Neuronal stem cell (in vitro differentiated cells): ENCODE measurements around the gene TMEM256.
A peak's percentile ranks its signal among the peaks of the same experiment; 100 is the strongest.

Experiments used
- DNase-seq: peaks from one replicate; pipeline ENCODE4 v3.0.0-alpha.2; 2013; ENCODE audit warnings: low spot score
- H2AFZ ChIP-seq: one replicate; pipeline ENCODE4 v1.6.1; 2013; ENCODE audit warnings: mild to moderate bottlenecking, low read length, inconsistent platforms
- H2AK5ac ChIP-seq: 2 replicates; pipeline ENCODE4 v1.6.1; 2013; ENCODE audit warnings: low read depth, mild to moderate bottlenecking, inconsistent platforms, low read length, moderate library complexity, mixed read lengths
- H2BK120ac ChIP-seq: 2 replicates; pipeline ENCODE4 v1.6.1; 2013; ENCODE audit warnings: low read depth, mild to moderate bottlenecking, inconsistent platforms, low read length, moderate library complexity, mixed read lengths
- H2BK12ac ChIP-seq: one replicate; pipeline ENCODE4 v1.6.1; 2013; ENCODE audit warnings: low read length, inconsistent platforms
- H2BK15ac ChIP-seq: 2 replicates; pipeline ENCODE4 v1.6.1; 2013; ENCODE audit warnings: mild to moderate bottlenecking, low read length, inconsistent platforms, mixed read lengths
- H2BK5ac ChIP-seq: one replicate; pipeline ENCODE4 v1.6.1; 2013; ENCODE audit warnings: inconsistent platforms, mild to moderate bottlenecking, low read length, moderate library complexity
- H3K14ac ChIP-seq: one replicate; pipeline ENCODE4 v1.6.1; 2013; ENCODE audit warnings: low read length, inconsistent platforms
- H3K18ac ChIP-seq: 2 replicates; pipeline ENCODE4 v1.6.1; 2013; ENCODE audit warnings: low read length, inconsistent platforms
- H3K23ac ChIP-seq: 2 replicates; pipeline ENCODE4 v1.6.1; 2013; ENCODE audit warnings: low read depth, mild to moderate bottlenecking, mixed read lengths, low read length, inconsistent platforms; ENCODE audit not compliant: poor library complexity
- H3K27ac ChIP-seq: replicated peaks from 3 replicates; pipeline ENCODE4 v1.5.1; 2013; ENCODE audit warnings: low read length, inconsistent platforms
- H3K27me3 ChIP-seq, 3 experiments: 2 replicates each; pipeline ENCODE4 v1.6.1; 2013; ENCODE audit warnings: low read length in 3 of 3, mild to moderate bottlenecking in 2 of 3, inconsistent platforms in 1 of 3, low read depth in 1 of 3, mixed read lengths in 1 of 3, moderate library complexity in 1 of 3; ENCODE audit not compliant: control insufficient read depth in 3 of 3, insufficient read depth in 3 of 3
- H3K36me3 ChIP-seq, 2 donors: replicated peaks in 1 of 2; 2 replicates each; pipeline ENCODE4 v1.6.1; 2013; ENCODE audit warnings: low read length in 2 of 2; ENCODE audit not compliant: control insufficient read depth in 2 of 2, insufficient read depth in 2 of 2
- H3K4ac ChIP-seq: 2 replicates; pipeline ENCODE4 v1.6.1; 2013; ENCODE audit warnings: inconsistent platforms, mild to moderate bottlenecking, low read length, moderate library complexity
- H3K4me1 ChIP-seq, 2 donors: 1 replicate in 1 of 2; 2 replicates in 1 of 2; pipeline ENCODE4 v1.6.1; 2013; ENCODE audit warnings: low read length in 2 of 2, low read depth in 1 of 2; ENCODE audit not compliant: control insufficient read depth in 2 of 2, insufficient read depth in 1 of 2
- H3K4me2 ChIP-seq: one replicate; pipeline ENCODE4 v1.6.1; 2013; ENCODE audit warnings: mild to moderate bottlenecking, low read length, inconsistent platforms; ENCODE audit not compliant: insufficient read depth, poor library complexity, severe bottlenecking
- H3K4me3 ChIP-seq, 2 donors: 2 replicates each; pipeline ENCODE4 v1.5.1; 2013; ENCODE audit warnings: low read length in 2 of 2, mild to moderate bottlenecking in 2 of 2, inconsistent platforms in 1 of 2, moderate library complexity in 1 of 2
- H3K79me1 ChIP-seq: one replicate; pipeline ENCODE4 v1.6.1; 2013; ENCODE audit warnings: low read depth, mild to moderate bottlenecking, inconsistent platforms, low read length, moderate library complexity
- H3K9ac ChIP-seq: one replicate; pipeline ENCODE4 v1.6.1; 2013; ENCODE audit warnings: mild to moderate bottlenecking, low read depth, low read length, inconsistent platforms; ENCODE audit not compliant: poor library complexity
- H3K9me3 ChIP-seq, 2 donors: replicated peaks in 1 of 2; 2 replicates each; pipeline versions ENCODE3 to v1.6.1; 2013; ENCODE audit warnings: low read length in 2 of 2, mild to moderate bottlenecking in 2 of 2, inconsistent platforms in 1 of 2, low read depth in 1 of 2, mixed read lengths in 1 of 2, moderate library complexity in 1 of 2; ENCODE audit not compliant: control insufficient read depth in 2 of 2, insufficient read depth in 1 of 2
- H4K8ac ChIP-seq: one replicate; pipeline ENCODE4 v1.6.1; 2013; ENCODE audit warnings: low read depth, mild to moderate bottlenecking, inconsistent platforms, low read length, moderate library complexity
- H4K91ac ChIP-seq: one replicate; pipeline ENCODE4 v1.6.1; 2013; ENCODE audit warnings: low read length, low read depth, mild to moderate bottlenecking, inconsistent platforms; ENCODE audit not compliant: poor library complexity
- WGBS, 2 donors: extraction: QIAGEN DNeasy Blood & Tissue Kit; methylation state at CpG; one replicate each; pipeline ENCODE4 v1.1.7; 2013; ENCODE audit warnings: missing lambda C conversion rate in 2 of 2, mixed read lengths in 1 of 2; ENCODE audit not compliant: insufficient read length in 2 of 2, insufficient replicate concordance in 1 of 2; ENCODE audit errors: extremely low coverage in 2 of 2; 5-methylcytosine and 5-hydroxymethylcytosine counted together

The TMEM256 gene

GRCh38 chr17:7389924-7390910 lies 13.7 kb downstream of the TMEM256 start:
- Histone ChIP-seq H4K8ac (no peak overlapping the region), H3K23ac (no peak overlapping the region), H3K4me1 (peaks cover 3 to 7% of the 10 kb centered on the region in 2 donors), H3K4ac (no peak overlapping the region), H3K27me3 (no peaks in the 10 kb centered on the region), H3K14ac (no peak overlapping the region), H3K9ac (no peak overlapping the region), H3K27ac (no peak overlapping the region), H3K4me2 (no peak overlapping the region), H4K91ac (no peak overlapping the region), H2AK5ac (no peak overlapping the region), H3K79me1 (no peaks in the 10 kb centered on the region), H3K4me3 (no peak overlapping the region), H2AFZ (no peak overlapping the region), H2BK5ac (no peak overlapping the region), H3K9me3 (no peaks in the 10 kb centered on the region), H3K18ac (no peak overlapping the region), H2BK120ac (no peak overlapping the region), H2BK12ac (no peak overlapping the region), H3K36me3 (peaks cover 13 to 38% of the 10 kb centered on the region in 2 donors), H2BK15ac (no peak overlapping the region)
- DNase-seq, result no peak
- no CpG with 5 or more reads among the region's 19 CpGs for WGBS, 2 donors

- Histone ChIP-seq H3K4me2 (no peak overlapping the region), H2AFZ (no peak overlapping the region)
- WGBS, 2 donors, result no CpG with 5 or more reads among the region's 10 CpGs
These were observed 15.0 kb downstream of the TMEM256 start for GRCh38 chr17:7388856-7389255.

GRCh38 chr17:7384489-7385081 lies 19.3 kb downstream of the TMEM256 start:
- WGBS, 2 donors, result no CpG with 5 or more reads among the region's 23 CpGs
- no peak for DNase-seq
- Histone ChIP-seq H3K9ac (peak overlapping the region; percentile 92), H3K36me3 (peaks cover 3 to 10% of the 10 kb centered on the region in 2 donors), H2BK120ac (no peak overlapping the region), H3K4me1 (peaks cover 8 to 10% of the 10 kb centered on the region in 2 donors), H3K79me1 (no peaks in the 10 kb centered on the region), H3K4me3 (peak overlapping the region; percentile 24 to 66), H2BK15ac (peak overlapping the region; percentile 88), H4K8ac (no peak overlapping the region), H3K23ac (peak overlapping the region; percentile 58), H3K18ac (peak overlapping the region; percentile 97), H3K27ac (no peak overlapping the region), H2AFZ (peak overlapping the region; percentile 82), H3K14ac (peak overlapping the region; percentile 60), H3K9me3 (peaks cover 8 to 10% of the 10 kb centered on the region in 2 donors), H3K4me2 (peak overlapping the region; percentile 98), H2AK5ac (peak overlapping the region; percentile 66), H4K91ac (no peak overlapping the region), H3K4ac (peak overlapping the region; percentile 40), H2BK5ac (no peak overlapping the region), H2BK12ac (peak overlapping the region; percentile 95), H3K27me3 (peaks cover 3 to 51% (median 48%) of the 10 kb centered on the region in 3 experiments)

More at GRCh38 chr17:7388856-7389255, 15.0 kb downstream of the TMEM256 start:
- no peak overlapping the region for H3K18ac ChIP-seq
- no peak overlapping the region for H2AK5ac ChIP-seq
- no peaks in the 10 kb centered on the region for H3K79me1 ChIP-seq
- H2BK5ac ChIP-seq, result no peak overlapping the region
- no peak overlapping the region for H3K4me3 ChIP-seq
- H3K4me1 ChIP-seq, result peaks cover 2 to 7% of the 10 kb centered on the region in 2 donors
- peaks cover 13 to 38% of the 10 kb centered on the region in 2 donors for H3K36me3 ChIP-seq
- no peak overlapping the region for H4K8ac ChIP-seq
- H3K27ac ChIP-seq, result no peak overlapping the region
- H3K4ac ChIP-seq, result no peak overlapping the region
- no peak overlapping the region for H2BK15ac ChIP-seq
- no peak overlapping the region for H3K23ac ChIP-seq
- no peak overlapping the region for H4K91ac ChIP-seq
- H3K27me3 ChIP-seq, result peaks cover 0 to 10% (median 8%) of the 10 kb centered on the region in 3 experiments
- H2BK120ac ChIP-seq, result no peak overlapping the region
- no peak overlapping the region for H2BK12ac ChIP-seq
- H3K9me3 ChIP-seq, result no peaks in the 10 kb centered on the region
- no peak overlapping the region for H3K9ac ChIP-seq
- DNase-seq, result no peak
- H3K14ac ChIP-seq, result no peak overlapping the region
